NCI-H1417 treated with DMSO at 0.1 percent for 48 hours (cell line): Measurements from ENCODE around the gene NEUROD6.

ENCODE experiments used
- DNase-seq: peaks from one replicate; lab custom pipeline; 2025; lab: John Stamatoyannopoulos, UW

The NEUROD6 gene

DNA sequence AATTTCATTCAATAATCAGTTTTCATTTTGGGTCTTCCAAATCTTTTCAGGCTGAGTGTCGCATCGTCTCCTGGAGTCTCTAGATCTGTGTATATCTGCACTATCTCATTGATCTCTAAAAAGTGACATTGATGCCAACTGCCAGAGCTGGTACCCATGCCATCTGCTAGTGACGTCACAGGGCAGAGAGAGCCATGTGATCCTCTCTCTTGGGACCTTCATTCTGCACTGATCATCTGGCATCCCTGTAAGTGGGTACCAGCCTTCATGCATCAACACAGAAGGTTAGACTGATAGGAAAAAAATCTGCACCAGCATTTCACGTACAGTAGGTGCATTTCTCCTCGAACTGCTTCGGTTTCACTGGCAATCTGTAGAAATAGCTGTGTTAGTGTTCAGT is at the start of gene NEUROD6:
TSS of gene NEUROD6 (minus strand) at position 124 of the 400 bp plus-strand sequence. CDS start 1,458 bp downstream, outside the sequence.
- no peak for DNase-seq

DNA sequence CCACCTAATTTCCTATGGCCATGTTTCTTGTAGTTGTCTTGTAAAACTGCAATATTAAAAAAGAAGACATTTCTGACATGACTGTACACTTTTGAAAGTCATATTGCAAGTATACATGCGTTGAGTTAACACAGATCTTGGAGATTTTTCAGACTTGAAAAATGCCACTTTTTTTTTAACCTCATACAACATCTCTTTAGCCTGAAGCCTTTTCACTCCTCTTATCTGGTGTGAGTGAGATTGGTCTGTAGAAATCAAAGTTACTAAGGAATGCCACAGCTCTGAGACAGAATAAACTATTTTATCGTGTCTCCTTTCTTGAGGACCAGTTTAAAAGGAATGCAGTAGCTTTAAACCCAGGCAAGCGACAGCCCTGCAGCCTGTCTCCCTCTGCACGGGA is 43.9 kb upstream of the NEUROD6 start:
- DNase-seq, result no peak

DNA sequence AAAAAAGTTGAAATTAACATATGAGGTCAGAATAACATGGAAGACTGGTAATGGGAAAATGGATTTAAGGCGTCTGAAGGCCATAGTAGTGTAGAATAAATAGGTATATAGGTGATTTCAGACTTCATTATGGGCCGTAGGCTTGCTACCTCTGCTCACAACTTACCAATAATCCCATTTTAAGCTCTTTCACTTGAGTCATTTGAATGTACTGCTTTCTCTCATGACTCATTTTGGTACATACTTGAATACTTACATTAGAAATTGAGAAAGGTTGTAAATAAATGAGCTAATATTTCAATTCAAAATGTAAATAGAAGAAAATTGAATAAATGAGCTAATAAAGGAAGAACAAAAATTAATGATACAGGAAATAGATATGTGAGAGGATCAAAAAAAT is 42.2 kb upstream of the NEUROD6 start:
- no peak for DNase-seq

DNA sequence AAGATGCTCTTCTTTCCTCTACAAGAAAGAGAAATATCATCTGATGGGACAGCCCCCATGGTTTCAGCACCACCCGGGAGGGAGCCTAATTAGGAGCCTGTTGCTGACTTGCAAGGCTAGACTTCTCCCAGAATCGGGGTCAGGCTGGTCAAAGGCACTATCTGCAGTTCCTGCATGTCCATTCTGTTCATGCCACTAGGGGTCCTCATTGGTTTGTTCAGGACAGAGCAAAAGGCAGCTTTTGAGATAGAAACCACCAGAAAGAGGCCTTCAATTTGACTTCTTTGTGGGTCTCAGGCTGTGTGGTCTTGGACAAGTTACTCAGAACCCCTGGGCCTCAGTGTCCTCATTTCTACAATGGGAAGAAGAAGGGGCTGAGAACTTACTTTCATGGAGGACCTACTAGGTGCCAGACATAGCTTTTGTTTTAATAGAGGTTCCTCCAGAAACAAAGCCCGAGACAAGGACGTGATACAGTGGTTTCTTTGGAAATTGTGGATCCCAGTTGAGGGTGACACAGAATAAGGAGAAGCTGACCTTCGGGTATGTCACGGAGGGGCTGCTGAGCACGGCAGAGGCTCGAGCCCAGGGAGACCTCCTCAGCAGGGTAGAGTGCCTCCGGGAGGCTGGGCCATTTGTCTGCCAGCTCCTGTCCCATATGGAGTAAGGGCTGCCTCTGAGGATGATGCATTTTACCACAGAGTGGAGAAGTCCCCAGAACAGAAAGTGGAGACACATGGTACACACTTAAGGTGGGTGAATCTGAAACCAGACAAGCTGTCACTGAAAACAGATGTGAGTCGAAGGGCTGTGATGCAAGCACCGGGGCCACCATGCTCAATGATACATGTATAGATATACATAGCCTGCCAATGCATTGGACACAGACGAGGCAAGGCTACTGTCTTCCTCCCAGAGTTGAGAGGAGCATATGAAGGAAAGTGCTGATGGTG is 33.1 kb upstream of the NEUROD6 start:
- DNase-seq, result peak; percentile 7

DNA sequence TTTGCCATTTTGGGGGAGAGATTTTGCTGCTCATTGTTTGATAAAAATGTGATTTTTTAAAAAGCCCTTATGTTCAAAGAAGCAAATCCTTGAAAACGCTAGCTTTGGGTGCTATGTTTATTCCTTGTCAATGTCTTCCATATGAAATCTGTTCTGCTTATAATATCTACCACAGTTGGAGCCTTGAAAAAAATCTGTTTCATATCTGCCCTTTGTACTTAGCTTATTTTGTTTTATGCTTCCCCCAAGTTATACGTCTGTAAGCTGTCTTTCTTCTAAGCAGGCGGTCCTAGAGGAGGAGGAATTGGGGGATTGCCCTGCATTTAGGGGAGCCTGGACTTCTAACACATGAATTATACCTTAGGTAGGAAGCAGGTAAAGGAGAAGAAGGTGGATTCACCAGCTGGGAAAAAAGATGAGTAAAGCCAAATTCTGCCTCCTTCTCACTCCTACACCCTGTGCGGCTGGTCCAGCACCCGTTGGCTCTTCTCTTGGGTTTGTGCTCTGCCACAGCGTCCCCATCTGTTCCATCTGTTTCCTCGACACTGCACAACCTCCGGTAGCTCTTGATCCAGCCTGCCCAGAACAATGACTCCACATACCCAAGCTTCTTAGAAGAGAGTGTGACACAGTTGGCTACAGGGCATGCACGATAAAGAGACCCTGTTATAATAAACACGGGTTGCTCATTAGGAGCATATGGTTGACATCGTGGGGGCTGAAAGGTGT is 31.9 kb upstream of the NEUROD6 start:
- DNase-seq, result no peak

DNA sequence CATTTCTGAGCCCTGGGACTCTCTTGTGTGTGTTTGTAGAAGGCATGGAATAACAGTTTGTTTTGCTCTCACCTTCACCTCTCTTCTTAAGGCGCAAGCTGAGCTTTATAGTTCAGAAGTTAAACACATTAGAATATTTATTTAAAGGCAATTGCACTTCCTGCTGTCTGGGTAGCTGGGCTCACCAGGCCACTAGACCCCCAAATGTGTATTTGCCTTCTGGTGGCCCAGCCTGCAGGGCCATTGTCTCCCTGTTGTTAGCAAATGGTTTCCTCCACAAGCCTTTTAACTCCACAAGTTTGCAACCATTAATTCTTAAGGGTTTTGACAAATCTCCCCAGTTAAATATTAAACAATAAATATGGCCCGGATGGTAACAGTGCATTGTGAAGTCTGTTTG is 31.1 kb upstream of the NEUROD6 start:
- peak; percentile 14 for DNase-seq

DNA sequence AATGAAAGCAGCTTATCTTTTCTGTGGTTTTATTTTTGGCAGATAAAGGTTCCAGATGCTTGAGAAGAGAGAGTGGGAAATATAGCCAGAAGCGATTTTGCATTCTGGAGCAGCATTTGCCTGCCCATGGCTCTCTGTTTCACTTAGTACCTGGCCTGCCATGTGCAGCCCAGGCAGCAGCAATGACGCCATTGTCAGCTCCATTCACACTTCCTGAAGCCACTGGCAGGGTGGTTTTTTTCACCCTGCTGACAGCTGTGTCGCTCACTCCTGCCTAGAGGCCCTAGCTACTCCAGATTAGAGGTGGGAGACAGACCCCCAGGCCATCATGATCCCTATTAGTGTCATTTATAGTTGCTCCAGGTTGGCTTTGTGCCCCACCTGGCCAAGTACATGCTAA is 30.1 kb upstream of the NEUROD6 start:
- no peak for DNase-seq

DNA sequence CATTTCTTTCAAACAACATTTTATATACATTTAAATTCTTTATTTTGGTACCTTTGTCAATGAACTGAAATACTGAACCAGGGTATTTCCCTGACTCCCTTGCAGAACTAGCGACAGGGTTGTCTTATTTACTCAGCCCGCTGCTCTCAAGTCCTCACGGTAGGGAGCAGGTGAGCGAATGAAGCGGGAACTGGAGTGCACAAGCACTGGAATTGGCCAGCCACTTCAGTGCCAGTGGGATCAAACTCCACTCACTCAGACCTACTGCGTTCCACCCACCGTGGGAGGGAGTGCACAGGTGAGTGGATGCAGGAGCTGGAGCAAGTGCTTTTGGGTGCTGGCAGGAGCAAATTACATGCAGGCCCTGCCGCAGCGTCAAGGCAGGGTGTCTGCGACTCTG is 28.1 kb upstream of the NEUROD6 start:
- no peak for DNase-seq

DNA sequence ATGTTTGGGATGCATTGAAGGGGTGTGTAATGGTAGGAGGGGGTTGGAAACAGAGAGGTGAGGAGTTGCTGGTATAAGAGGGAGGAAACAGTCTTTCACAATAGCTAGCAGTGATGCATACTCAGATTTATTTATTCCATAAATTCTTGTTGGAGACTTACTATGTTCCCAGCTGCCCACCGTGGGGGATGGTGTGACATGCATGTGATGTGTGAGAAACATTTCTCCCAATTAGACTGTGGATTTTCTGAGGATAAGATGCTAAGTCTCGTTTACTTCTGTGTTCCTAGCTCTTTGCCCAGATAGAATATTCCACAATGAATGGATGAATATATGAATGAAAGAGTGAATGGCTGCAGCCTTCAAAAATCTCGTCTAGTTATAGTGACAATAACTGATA is 23.0 kb upstream of the NEUROD6 start:
- DNase-seq, result no peak

DNA sequence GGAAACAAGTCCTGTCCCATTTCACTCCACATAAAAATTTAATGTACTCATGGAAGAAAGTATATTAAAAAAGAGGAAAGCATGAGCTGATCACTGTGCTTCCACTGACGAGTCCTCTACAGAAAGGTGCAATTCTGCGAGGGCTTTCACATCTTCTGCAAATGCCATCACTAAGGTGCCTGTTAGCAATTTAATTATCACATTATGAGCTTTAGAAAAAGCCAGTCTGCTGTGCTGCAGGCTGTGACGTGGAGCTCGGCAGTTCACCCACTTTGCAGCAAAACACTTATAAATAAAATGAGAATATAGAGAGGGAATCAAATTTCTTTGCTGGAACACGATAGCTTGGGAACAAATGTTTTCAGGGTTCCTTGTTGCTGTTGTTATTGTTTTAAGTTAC is 22.5 kb upstream of the NEUROD6 start:
- no peak for DNase-seq

DNA sequence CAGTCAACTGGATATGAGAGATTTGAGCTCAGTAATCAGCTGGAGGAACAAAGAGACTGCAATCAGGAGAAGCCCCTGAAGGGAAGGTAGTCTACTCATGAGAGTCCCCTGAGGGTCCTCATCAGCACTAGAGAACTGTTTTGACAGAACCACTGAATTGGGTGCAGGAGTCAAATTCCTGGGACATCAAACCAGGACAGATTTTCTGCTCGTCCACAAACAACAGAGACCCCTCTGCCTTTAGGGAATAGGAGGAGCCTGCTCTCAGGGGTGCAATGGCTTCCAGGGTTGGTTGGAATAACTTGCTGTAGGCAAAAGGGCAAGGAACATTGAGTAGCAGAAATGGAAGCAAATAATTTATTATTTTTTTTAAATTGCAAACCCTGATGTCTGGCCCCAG is 21.9 kb upstream of the NEUROD6 start:
- no peak for DNase-seq

DNA sequence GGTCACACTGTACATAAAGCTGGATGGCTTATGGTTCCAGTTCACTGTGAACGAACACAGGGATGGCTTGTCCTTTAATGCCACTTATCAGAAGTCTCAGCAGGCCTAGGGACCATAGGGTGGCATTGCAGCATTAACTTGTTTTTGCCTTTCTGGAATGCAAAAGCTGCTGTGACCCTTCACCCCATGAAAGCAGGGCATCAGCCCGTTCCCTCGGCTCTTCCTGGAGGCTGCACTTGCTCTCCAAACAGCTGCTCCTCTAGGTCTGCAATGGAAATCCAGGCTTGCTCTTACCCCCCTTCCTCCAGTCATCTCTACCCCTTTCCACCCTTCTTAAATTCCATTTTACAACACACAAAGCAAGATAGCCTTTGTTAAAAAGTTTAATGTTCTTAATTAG is 17.9 kb upstream of the NEUROD6 start:
- DNase-seq, result no peak

DNA sequence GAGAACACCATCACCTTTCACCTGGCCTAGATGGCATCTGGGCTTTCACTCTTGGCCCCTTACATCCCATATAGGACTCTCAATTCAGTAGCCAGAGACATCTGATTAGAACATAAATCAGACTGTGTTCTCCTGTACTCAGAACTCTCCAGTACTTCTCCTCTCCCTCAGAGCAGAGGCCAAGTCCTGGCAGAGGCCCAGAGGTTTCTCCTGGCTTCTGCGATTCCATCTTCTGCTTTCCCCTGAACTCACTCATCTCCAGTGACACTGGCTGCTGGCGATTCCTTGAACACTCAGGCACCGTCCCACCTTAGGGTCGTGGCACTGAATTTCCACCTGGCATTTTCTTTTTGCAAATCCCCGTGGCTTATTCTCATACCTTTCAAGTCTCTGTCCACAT is 4.9 kb upstream of the NEUROD6 start:
- no peak for DNase-seq

DNA sequence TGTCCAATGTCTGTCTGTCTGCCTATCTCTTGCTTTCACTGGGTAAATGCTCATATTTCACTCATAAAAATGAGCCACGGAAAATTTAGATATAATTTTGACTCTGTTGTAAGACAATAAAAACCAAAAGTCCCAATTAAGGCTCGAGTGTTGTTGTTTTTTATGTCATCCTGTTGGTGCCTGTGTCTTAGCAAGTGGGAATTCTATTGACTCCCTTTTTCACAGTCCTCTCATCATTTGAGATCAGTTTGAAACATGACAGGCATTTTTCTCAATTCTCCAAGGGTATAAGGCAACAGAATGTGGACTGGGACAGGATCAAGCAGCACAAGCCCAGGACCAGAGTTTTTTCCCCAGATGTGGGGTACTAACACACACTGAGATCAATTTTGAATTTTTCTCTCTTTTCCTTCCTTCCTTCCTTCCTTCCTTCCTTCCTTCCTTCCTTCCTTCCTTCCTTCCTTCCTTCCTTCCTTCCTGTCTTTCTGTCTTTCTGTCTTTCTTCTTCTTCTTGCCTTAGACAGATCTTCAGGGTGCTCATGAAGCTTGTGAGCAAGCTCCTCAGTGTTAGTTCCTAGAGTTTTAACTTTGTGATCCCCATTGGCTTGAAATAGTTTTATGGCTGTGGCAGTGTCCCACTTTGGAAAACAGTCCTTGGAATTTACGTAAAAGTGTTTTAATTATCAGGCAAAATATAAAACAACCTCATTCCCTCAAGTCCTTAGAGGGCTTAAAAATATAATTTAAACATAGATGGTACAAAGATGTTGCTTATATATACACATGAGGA is 3.2 kb upstream of the NEUROD6 start:
- DNase-seq, result no peak

DNA sequence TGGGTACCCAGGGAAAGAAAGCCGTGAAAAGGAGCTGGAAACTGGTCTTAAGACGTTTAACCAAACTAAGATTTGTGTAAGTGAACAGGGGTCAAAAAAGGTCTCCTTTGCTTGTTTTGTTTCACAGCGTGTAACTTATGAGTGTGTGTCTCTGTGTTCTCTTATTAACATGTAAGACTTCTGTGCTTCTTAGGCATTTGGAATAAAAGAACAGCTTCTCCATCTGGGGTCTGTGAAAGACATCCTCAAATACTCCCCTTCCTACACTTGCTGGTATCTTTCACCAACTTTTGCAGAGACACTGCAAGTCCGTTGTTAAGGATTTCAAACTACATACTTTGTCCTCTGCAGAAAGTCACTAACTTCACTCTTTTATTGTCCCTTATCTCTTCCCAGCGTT is 615 bp upstream of the NEUROD6 start:
- no peak for DNase-seq

DNA sequence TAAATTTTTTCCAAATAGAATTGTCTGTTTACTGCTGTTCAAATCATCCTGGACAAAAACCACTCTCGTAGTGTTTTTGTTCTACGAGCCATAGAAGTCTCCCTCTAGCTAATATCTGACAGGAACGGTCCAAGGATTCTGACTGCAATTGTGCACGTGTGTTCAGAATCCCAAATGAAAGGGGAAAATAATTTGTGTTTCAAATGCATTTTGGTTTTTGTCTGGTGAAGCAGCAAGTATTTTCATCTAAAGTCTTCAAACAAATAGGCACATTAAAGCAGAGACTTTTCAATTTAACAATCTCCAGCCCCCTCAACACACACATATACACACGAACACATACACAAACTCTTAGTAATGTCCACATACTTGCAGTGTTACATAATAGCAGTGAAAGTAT is 475 bp downstream of the NEUROD6 start:
- DNase-seq, result no peak

DNA sequence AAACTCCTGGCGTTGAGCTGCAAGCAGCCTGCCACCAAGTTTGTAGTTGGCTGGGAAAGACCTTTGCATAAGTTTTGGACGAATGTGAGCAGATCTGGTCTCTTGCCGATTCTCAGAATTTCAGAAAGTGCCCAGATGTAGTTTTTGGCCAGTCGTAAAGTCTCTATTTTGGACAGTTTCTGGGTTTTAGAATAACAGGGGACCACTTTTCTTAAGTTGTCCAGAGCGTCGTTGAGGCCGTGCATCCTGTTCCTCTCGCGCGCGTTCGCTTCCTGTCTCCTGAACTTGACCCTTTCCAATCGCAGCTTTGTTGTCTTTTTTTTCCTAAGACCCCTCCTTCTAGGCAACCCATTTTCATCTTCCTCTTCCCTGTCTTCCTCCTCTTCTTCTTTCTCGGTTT is 1.8 kb downstream of the NEUROD6 start:
- DNase-seq, result no peak

DNA sequence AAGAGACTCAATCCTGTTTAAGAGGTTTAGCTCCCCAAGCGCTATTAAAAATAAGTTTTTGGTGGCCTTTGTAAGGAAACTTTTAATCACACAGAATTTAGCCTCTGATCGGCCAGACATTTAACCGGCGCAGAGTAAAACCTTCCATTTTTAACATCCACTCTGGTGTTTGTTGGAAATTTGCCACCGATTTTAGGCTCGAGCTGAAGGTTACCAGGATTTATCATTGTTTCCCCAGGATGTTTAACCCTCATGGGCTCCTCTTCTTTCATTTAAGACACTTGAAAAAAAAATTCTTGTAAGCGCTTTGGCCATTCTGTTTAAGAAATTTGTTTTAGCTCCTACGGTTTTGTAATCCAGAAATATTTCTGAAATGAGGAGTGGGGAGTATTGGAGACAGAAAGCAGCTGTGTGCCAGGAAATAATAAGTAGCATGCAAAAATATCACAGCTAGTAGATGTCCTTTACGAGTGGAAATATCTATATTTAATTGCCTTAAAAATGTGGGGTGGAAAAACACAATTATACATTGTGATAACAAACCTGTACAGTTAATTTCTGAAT is 3.4 kb downstream of the NEUROD6 start:
- DNase-seq, result no peak

DNA sequence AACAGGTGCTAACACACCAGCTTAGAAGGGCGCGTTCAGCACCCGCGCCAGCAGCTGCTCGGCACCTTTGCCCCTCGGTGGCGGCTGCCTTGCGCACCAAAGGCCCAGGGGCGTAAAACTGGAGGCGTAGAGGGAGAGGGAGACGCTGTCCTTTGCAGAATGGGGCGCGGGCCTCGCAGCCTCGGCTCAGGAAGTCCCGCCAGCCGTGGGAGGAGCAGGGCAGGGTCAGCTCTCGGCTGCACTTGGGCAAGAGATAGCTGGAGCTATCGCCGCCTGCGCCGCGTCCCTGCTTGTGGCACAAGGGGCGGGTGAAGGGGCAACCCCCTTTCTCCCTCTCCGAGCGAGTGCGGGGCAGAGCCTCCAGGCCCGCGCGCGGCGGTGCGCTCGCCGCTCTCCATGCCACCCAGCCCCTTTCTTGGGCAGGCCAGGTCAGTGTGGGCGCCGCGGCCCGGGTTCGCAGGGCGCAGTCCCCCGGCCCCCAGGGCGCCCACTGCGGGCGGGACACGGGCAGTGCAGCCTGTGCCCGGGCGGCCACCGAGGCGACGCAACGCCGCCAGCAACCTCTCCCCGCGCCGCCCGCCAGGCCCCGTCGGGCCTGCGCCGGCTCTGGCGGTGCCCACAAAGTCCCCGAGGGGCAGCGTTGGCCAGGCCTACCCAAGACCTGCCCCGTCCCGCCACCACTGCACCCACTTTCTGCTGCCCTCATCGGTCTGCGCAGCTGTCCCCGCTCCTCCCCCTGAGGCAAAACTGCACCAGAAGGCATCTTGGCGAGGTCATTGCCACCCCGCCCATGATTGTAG is 4.1 kb downstream of the NEUROD6 start:
- DNase-seq, result no peak

DNA sequence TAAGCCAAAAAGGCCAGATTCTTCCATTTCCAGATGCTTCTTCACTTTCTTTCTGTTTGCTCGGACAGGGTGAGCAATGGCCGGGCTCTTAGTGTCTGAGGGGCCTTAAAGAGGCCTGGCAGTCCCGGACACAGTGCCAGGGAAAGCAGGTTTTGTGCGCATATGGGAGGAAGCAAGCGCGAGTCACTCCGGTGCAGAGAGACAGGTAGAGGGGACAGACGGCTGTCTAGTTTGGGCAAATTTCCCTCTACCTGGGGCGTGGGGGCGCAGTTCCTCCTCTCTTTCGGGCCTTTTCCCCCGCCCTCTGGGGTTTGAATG is 4.7 kb downstream of the NEUROD6 start:
- DNase-seq, result no peak

DNA sequence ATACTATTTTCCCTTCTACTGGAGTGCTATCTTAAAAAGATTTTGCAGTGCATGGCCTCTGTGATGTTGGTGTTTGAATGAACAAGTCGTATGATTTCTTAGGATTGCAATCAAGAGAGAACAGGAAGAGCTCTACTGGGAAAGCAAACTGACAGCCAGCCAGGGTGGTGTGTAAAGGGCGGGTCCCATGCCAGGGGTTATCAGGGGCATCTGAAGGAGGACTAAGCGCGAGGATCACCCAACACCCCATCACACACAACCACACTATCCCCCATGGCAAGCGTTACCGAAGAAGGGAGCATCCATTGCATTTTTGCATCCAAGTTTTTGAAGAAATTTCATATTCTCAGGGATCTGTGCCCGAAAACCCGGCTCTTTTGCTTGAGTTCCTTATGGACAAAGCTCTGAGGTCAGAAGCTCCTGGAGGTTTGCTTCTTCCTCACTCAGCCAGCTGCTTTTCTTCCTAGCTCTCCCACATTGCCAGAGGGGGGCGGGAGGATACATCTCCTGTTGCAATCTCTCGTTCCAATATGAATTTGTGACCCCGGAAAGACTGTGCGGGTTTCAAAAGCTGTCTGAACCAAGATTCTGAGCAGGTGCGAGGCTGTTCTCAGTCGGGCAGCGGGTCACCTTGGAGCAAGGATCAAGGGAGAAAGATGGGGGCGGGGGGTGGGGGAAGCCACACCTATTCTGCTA is 5.2 kb downstream of the NEUROD6 start:
- no peak for DNase-seq
